ENCODE data around the gene PHF14.

The PHF14 gene

DNA sequence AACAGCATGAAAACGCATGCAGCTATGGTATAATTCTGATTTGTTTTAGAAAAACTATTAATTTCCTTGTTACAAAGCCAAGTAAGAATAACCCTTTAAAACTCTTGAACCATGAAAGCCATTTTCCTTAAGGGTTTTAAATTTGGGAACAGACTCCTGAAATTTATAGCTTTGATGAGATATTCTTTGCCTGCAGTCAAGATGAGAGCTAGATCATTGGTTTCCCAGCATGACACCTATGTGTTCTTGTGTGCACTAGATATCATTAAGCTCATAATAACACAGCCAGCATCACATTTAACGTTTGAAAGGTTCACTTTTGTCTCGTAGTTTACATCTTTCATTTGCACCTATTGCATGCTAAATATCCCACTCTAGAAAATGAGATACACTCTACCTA, 202.2 kb downstream of the PHF14 start:
- no peak for DNase-seq

DNA sequence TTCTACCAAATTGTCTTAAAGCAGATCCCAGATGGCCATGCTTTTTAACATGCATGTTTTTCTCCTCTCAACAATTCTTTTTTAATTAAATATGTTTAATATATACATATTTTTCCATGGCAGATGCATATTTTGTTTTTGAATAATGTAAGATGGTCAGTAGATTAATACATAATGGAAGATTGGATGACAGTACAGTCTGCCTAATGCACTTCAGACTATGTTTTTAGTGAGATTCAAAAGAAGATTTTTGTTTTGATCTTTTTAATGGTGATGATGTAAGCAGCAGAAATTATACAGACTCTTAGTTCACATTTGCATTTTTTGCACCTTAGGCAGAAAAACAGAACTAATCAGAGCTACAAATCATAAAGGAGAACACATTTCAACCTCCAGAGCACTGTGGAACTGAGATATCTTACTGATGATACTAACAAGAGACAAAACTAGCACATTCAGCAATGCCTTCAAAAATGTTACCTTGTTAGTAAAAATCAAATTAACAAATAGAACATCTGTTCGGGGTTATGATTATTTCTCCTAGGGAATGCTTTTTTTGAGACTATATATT, 203.4 kb downstream of the PHF14 start:
- DNase-seq = no peak

DNA sequence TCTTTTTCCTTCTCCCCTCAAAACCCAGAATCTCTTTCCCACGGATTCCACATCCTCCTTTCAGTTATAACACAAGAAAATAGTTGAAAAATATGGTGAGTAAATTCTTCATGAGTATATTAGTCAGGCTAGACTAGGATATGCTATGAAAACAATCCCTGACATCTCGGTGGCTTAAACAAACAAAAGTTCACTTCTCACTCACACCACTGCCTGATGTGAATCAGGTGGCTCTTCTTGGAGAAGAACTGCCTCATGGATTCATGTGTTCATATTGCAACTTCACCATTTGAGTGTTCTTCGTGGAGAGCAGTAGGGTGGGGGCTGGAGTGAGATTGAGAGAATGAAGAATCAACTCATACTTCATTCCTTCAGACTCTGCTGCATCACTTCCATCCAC, 204.1 kb downstream of the PHF14 start:
- no peak for DNase-seq

DNA sequence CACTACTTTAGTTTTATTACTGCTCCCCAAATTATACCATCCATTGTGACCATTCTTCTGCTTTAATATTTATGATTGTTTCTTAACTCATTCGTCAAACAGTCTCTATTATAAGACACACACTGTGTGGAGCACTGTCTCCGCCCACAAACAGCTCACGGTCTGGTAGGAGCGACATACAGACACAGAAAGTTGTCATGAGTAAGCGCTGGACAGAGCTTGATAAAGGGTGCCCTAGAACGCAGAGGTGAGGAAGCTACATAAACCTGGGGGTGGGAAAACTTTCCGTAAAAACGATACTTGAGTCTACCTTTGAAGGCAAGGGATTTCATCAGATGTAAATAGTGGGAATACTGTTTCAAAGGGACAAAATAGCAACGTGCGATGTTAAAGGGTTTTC, 207.9 kb downstream of the PHF14 start:
- DNase-seq = no peak

DNA sequence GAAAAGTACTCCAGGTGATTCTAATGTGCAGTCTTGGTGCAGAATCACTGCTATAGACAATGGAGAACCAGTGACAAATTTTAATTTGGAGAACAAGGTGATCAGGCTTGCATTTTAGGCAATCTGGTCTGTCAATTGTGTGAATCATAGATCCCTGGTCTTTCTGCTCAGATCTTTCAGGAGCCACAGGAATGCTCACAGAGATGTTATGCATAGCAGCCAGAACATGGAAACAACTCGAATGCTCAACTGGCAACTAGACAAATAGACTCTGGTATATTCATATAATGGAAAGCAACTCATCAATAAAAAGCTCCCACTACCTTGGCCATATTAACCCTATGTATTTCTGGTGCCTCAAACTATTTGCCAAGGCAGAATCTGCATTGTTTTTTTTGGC, 209.1 kb downstream of the PHF14 start:
- DNase-seq = no peak

DNA sequence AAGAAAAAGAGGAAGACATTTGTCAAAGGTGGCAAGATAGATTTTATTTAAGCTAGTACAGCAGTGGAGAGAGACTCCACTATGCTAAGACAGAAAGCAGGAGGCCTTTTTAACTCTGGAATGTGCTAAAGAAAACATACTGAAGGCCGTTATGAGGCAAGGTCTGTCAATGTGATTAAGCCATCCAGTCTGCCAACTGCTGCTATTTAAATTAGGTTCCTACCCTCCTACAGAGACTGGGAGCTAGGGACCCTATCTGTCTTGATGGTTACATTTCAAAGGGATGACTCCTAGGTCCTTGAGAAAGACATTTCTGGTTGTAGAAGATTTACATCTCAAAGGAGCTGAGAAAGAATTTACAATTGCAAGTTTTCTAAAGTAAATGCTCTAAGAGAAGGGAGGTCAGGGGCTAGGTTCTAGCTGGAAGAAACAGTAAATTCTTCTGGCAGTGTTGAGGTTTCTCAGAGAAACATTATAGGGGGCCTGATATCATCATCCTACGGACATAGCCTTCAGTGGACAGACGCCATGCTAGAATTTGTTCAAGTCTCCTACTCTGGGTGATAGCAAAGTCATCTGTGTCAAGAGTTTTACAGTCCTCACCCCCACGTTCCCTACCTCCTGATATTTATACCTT, 211.6 kb downstream of the PHF14 start:
- DNase-seq = no peak

DNA sequence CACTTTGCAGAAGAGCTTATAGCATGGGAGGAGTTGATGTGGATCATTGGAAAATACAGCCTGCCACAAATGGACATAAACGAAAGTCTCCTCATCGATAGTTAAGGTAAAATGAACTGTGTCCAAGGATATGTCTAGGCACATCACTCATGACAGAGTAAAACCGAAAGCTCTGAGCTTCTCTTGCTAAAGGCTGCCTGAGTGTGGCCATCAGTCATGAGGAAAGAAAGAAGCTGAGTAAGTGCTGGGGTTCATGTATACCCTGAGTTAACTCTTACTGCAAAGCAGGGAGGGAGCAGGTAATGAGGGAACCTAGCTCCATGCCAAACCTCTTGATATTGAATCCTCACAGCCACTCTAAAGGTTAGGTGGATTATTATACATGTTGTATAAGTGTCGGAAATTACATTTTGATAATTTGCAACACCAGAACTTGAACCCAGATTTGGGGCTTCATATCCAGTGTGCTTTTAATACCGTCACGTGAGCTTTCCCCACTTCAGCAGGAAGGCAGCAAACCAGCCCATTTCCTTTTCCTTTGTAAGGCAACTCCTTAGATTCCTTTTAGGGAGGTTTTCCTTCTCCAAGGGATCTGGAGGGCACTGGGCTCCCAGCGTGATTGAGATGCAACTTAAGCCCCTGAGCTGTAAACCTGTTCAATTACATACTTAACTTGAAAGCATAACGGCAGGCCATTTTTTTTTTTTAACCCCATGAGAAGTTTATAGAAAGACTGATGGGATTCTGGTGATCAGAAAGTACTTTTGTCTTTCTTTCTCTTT, 215.0 kb downstream of the PHF14 start:
- no peak for DNase-seq

DNA sequence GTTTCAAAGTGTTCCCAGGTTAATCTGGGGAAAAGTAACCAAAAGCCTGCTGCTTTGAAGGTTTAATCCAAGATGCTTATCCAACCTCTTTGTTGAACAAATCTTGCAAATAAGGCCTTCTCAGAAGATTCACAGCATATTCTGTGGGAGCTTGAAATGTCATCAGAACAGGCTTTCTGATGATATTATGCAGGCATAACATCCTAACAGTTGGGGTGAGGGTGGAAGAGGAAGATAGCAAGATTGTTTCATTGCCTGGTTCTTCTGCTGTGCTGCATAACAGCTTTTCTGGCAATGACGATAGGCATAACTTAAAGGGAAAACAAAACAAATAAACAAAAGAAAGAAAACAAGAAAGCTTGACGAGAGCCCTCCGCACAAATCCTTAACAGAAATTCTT, 217.4 kb downstream of the PHF14 start:
- no peak for DNase-seq

DNA sequence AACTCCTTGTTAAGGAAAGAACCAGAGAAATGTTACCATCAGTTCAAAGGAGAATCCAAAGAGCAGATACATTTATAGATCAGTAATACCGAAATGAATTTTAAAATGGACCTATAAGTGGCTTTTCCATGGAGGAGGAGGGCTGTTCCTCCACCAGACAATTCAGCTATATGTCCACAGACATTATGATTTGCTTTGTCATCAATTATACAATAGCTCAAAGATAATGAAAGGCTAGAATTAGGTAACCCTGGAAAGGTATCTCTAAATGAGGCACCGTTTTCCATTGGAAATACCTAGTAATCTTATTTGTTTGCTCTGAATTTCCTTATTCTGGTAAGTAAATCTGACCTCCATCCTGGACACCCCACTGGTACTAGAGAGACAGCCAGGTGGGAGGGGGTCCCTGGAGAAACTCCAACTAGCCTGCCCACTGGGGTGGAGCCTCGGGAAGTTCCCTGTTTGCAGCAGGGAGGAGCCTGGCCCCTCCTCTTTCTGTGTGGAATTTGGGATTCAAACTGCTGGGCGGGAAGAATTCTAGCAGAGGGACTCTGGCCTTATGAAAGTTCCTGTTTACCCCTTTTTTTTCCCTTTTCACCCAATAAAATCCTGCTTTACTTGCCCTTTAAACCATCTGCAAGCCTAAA, 218.0 kb downstream of the PHF14 start:
- no peak for DNase-seq

DNA sequence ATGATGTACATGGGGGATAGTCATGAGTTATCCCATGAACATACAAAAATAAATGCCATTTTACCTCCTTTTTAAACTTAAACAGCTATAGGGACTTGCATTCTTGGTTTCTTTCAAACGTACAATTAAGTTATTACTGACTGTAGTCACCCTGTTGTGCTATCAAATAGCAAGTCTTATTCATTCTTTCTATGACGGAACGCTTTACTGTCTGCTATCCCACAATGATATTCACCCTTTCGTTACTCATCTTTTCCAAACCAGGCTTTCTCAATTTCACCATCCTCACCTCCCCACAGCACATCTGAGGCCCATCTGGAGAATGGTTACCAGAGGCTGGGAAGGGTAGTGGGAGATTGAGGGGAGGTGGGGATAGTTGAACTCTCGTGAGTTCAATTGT, 218.8 kb downstream of the PHF14 start:
- DNase-seq = no peak

DNA sequence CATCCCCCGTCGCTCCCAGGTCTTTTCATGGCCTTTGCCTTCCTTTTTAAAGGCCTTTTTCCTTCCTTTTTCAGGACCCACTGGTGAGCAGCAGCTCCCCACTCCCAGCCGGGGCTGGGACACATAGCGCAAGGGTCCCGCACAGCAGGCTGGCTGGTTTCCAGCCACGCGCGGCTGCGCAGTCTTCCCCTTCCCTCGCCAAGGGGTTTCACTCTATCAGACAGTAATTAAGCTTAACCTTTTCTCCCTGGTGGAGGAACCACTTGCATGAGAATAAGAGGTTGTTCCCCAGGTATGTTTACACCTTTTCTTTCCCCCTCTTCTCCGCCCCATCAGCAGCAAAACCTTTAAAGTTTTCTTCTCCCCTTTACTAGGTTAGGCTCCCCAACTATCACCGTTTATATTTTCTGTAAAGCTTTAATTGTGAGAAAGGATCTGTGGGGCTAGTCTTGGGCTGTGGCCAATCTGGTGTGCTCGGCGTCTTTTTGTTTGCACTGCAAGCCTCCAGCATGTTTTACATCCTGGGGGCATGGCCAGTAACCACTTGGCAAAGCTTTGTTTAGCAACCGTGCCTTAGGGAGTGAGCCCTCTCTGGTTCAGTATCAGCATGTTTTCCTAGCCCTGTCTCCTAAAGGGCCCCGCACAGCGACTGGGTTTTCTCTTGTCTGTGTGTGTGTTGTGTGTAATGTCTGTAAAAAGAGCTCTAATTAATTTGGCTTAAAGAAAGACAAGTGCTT, 219.6 kb downstream of the PHF14 start:
- peak; percentile 88 for DNase-seq

DNA sequence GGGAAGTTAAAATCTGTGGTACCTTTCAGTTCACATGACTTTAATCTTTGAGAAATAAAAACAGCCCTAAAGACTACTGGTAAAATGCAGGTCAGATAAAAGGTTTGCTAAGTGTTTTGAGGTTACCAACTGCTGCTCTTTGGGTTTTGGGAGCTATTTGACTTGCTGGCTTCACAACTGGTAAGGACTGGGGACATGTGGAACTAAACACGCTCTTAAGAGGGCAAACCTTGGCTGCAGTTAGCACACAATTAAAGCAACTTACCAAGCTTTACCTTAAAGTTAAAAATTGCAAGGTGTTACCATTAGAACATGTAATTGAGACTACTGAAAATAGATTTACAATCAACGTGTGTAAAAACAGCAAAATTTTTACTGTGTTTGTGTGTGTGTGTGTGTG, 220.2 kb downstream of the PHF14 start:
- no peak for DNase-seq

DNA sequence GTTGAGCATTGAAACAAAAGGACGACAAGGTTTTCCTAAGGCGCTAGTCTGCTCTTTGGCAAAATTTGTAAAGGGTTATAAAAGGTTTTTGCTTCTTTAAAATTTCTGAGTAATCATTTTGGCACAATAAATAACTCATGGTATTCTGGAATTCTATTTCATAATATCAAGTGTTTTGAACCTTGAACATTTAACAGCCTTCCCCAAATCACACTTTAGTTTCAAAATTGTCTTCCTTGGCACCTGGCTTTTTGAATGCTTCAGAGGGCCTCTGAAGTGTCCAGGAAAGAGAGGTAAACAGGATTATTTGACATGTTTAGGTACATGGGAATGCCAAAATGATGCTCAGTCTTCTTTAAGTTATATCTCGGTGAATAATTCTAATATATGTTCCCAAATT, 220.8 kb downstream of the PHF14 start:
- DNase-seq = no peak

DNA sequence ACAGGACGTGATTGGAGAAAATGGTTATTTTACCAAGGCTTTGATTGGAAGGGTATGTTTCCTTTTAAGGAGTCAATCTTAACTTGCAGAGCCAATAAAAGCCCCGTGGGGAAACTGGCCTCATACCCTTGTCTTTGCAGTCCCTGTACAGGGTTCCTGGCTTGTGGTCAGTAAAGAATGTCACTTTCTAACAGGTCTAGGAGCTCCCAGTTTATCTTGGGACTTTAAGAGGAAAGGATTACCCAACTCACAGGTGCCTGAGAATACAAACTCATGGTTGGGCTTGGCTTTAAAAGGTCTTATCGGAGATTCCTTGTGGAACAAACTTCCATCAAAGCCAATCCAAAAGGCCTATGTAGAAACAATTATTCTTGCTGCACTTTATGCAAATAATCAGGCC, 221.8 kb downstream of the PHF14 start:
- DNase-seq = no peak

DNA sequence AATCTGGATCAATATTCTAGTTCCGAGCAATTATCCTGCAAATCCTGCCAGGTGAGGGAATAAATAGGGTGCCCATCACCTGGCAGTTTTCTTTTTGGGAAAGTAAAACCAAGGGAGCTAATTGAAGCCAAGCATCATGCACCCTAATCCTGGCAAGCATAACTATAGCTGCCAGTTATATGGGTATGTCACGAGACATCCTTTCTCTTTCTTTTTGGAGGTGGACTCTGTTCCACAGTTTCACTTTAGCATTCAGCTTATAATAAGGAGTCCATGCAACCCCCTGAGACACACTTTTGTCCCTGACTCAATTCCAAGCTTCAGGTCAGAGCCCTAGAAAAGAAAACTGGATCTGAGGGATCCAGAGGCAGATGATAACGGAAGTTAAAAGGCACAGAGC, 222.5 kb downstream of the PHF14 start:
- DNase-seq = no peak

DNA sequence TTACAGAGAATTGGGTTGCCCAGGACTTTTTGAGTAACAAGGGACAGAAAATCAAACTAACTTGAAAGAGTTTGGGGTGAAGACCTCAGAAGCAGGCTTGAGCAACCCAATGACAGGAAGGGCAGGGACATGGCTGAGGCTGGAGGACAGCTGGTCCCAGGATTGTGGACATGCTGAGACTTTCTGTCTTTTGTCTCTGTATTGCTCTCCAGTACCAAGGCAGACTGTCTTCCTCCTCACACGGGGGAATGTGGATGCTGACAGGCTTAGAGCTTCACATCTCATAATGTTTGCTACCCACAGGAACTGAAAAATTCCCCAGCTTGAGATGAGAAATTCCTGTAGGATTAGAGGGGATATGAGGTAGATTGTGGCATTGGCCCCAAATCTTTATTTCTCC, 229.6 kb downstream of the PHF14 start:
- DNase-seq = no peak

DNA sequence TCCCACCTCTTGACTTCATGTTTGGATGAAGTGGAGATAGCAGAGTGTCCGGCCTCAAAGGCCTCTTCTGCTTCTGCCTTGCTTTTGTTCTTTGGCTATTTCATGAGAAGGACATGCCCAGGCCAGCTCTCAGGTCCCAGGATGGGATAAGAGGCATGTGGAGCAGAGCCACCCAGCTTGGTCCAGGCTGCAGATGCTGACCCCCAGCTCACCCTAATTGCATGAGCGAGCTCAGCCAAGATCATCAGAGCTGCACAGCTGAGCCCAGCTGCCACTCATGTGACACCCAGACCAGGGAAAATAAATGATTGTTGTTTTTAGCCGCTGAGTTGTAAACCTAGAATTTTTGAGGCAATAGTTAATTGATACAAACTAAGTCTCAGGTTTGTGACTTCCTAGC, 230.0 kb downstream of the PHF14 start:
- DNase-seq = no peak

DNA sequence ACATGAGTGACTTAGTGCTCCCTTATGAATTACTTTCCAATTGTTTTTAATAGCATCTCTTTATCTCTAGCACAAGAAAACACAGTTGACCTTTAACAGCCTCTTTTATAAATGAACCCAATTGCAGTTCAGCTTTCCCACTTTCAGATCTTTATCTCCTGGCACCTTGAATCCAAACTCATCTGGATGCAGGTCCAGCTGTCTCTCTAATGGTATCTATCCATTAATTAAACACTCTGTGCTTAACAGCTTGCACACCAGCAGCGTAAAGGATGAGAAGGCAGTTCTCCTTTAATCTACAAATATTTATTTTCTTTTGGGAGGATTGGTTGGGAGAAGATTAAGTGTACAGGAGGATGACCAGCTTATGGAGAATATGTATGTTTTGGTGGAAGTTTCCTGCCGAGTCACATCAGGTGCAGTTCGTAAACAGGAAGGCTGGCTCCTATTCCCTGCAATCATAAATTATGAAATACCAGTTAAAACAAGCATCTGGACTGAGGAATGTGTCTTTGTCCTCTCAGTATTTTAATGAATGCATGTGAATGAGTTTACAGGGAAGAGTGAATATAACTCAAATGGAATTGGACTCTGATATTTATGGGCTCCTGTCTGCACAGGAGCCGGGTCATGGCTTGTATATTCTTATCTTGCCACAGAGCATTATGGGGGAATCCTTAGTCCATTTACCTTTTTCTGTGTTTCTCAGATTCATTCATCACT, 232.7 kb downstream of the PHF14 start:
- no peak for DNase-seq

DNA sequence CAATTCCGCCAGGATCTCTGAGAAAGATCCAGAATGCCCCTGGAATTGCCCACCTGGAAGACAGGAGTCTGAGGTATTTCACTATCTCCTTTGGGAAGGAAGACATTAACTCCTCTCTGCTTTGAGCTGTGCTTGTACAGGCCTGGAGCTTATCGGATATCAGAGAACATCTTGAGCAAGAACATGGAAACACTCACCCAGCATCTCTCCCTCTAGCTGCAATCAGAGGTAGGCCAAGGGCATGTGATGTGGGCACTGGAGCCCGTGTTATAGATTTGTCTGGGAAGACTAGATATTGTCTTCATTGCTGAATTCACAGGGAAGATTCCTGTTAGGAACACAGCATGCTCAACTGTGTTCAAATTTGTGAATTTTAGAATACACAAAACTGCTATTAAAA, 233.9 kb downstream of the PHF14 start:
- no peak for DNase-seq

DNA sequence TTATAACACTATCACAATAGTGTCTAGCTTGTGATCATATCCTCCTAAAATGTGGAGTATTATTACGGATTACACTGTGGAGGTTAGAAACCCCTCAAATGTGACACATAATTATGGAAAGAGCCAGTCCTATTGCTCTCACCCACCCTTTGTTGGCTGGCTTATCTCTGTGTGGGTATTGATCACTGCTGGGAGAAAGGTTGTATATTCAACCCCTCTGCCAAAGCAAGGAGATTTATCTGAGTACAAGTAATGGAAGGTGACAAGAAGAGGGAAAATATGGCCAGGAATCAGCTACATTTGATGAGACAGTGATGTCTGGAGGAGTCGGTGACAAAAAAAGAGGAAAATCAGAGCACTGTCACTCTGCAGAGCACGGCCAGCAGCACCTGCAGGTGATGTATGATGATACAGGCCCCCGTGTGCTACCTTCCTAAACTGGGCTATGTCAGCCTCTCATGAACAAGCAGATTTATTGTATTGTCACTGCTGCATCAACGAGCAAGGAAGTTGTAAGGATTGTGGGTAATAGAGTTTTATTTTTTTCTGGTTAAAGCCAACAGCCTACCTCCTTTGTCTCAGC, 235.3 kb downstream of the PHF14 start:
- DNase-seq = no peak

DNA sequence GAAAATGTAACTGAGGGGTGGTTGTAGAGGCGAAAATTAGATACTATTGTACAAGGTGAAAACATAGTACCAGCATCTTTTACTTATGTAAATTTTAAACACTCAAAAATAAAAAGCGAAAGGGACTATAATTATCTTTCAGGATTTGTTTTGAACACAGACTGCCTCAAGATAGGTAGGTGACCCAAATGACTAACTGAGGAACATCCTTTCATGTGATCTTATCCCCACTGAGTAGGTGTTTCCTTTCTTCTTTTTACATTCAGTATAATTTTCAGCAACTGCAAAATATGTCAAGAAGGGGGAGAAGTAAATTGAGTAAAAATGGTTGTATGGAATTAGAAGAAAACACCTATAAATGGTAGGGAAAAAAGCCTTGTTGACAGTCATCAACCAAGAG, 236.7 kb downstream of the PHF14 start:
- DNase-seq = no peak

DNA sequence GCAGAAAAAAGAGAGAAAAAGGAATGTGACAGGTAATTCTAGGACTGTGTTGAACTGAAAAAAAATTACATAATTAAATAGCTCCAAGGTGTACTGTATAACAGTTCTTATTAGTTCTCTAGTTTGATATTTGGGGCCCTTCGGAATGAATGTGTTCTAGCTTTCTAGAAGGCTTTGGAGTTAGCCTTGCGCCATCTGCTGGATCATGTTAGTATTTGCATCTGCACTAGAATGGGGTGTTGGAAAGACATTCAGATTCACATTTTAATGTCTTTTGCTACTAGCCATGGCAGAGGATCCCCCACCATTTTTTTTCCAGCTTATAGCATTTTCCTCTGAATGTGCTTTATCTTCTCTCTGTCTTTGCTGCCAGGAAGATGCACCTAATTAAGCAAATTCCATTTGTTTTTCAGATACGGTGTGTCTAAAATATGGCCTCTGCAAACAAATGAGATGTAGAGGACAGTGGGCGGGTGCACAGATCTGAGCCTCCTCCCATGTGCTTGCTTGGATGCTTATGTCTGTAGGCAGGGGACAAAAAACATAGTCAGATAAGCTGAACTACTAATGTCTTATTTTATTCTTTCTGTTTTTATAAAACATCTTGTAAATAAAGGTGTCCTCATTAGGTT, 238.5 kb downstream of the PHF14 start:
- DNase-seq = peak; percentile 70

Data from DMS153 (cell line).